ENCODE measurements around the gene PCDH9. TPM values are rescaled to one million over a fixed set of nuclear protein-coding genes. Genes with fewer than 3 reads are reported as not detected.

The PCDH9 gene
- total RNA-seq, 4 donors from 2014 or later, result 0.64 to 1.1 (median 0.82) TPM

GRCh38 chr13:66972659-66973058, 257.5 kb downstream of the PCDH9 start:
- no peak overlapping the region for H3K4me3 ChIP-seq
- H3K27me3 ChIP-seq, result no peaks in the 10 kb centered on the region
- H3K9me3 ChIP-seq, result no peaks in the 10 kb centered on the region
- TF ChIP-seq CTCF (IDR thresholded peaks at IDR 0.05) (no peak), EP300 (IDR thresholded peaks at IDR 0.05) (no peak), POLR2A (IDR thresholded peaks at IDR 0.05) (no peak), POLR2AphosphoS5 (IDR thresholded peaks at IDR 0.05) (no peak)
- H3K4me1 ChIP-seq, result no peaks in the 10 kb centered on the region
- no peaks in the 10 kb centered on the region for H3K36me3 ChIP-seq
- WGBS, result 89% methylated on average over 3 of the region's 3 CpGs
- no peak for DNase-seq (ENCODE audit: low spot score in 2 of 2)
- no peak overlapping the region for H3K27ac ChIP-seq

GRCh38 chr13:66971004-66971403, 259.1 kb downstream of the PCDH9 start:
- Histone ChIP-seq H3K9me3 (no peaks in the 10 kb centered on the region), H3K27me3 (no peaks in the 10 kb centered on the region), H3K27ac (no peak overlapping the region), H3K36me3 (no peaks in the 10 kb centered on the region), H3K4me1 (no peaks in the 10 kb centered on the region), H3K4me3 (no peak overlapping the region)
- 79% methylated on average over 2 of the region's 2 CpGs for WGBS
- no peak for TF ChIP-seq CTCF (IDR thresholded peaks at IDR 0.05)
- no peak for TF ChIP-seq POLR2AphosphoS5 (IDR thresholded peaks at IDR 0.05)
- no peak for TF ChIP-seq POLR2A (IDR thresholded peaks at IDR 0.05)
- no peak for TF ChIP-seq EP300 (IDR thresholded peaks at IDR 0.05)
- DNase-seq (ENCODE audit: low spot score in 2 of 2), result no peak

GRCh38 chr13:66969291-66969690, 260.8 kb downstream of the PCDH9 start:
- no peak overlapping the region for H3K27ac ChIP-seq
- no peaks in the 10 kb centered on the region for H3K27me3 ChIP-seq
- H3K4me1 ChIP-seq, result no peaks in the 10 kb centered on the region
- H3K36me3 ChIP-seq, result no peaks in the 10 kb centered on the region
- no peaks in the 10 kb centered on the region for H3K9me3 ChIP-seq
- no peak for TF ChIP-seq EP300 (IDR thresholded peaks at IDR 0.05)
- 63% methylated on average over 1 of the region's 1 CpG for WGBS
- DNase-seq (ENCODE audit: low spot score in 2 of 2), result no peak
- H3K4me3 ChIP-seq, result no peak overlapping the region

- Histone ChIP-seq H3K27ac (no peak overlapping the region), H3K27me3 (no peaks in the 10 kb centered on the region), H3K9me3 (no peaks in the 10 kb centered on the region), H3K36me3 (no peaks in the 10 kb centered on the region), H3K4me1 (no peaks in the 10 kb centered on the region), H3K4me3 (no peak overlapping the region)
- no peak for TF ChIP-seq POLR2A (IDR thresholded peaks at IDR 0.05)
- no peak for TF ChIP-seq CTCF (IDR thresholded peaks at IDR 0.05)
- TF ChIP-seq POLR2AphosphoS5 (IDR thresholded peaks at IDR 0.05), result no peak
- TF ChIP-seq EP300 (IDR thresholded peaks at IDR 0.05), result no peak
- no peak for DNase-seq (ENCODE audit: low spot score in 2 of 2)
- 84% methylated on average over 3 of the region's 3 CpGs for WGBS
These were observed 262.1 kb downstream of the PCDH9 start for GRCh38 chr13:66967811-66968597.

- no peak overlapping the region for H3K27ac ChIP-seq
- TF ChIP-seq CTCF (IDR thresholded peaks at IDR 0.05), result no peak
- no peak for TF ChIP-seq POLR2AphosphoS5 (IDR thresholded peaks at IDR 0.05)
- no peak for TF ChIP-seq EP300 (IDR thresholded peaks at IDR 0.05)
- TF ChIP-seq POLR2A (IDR thresholded peaks at IDR 0.05), result no peak
- no peaks in the 10 kb centered on the region for H3K36me3 ChIP-seq
- H3K27me3 ChIP-seq, result no peaks in the 10 kb centered on the region
- DNase-seq (ENCODE audit: low spot score in 2 of 2), result no peak
- no peaks in the 10 kb centered on the region for H3K4me1 ChIP-seq
- no peaks in the 10 kb centered on the region for H3K9me3 ChIP-seq
- no peak overlapping the region for H3K4me3 ChIP-seq
- WGBS, result 62% methylated on average over 1 of the region's 1 CpG
These were observed 265.0 kb downstream of the PCDH9 start for GRCh38 chr13:66965181-66965580.

Measured in suprapubic skin (tissue), 4 donors.